ENCODE measurements around the gene CAP2.

Gene CAP2

GRCh38 chr6:17385660-17386059 is 7.7 kb upstream of the CAP2 start:
- TF ChIP-seq, protein P1, sequence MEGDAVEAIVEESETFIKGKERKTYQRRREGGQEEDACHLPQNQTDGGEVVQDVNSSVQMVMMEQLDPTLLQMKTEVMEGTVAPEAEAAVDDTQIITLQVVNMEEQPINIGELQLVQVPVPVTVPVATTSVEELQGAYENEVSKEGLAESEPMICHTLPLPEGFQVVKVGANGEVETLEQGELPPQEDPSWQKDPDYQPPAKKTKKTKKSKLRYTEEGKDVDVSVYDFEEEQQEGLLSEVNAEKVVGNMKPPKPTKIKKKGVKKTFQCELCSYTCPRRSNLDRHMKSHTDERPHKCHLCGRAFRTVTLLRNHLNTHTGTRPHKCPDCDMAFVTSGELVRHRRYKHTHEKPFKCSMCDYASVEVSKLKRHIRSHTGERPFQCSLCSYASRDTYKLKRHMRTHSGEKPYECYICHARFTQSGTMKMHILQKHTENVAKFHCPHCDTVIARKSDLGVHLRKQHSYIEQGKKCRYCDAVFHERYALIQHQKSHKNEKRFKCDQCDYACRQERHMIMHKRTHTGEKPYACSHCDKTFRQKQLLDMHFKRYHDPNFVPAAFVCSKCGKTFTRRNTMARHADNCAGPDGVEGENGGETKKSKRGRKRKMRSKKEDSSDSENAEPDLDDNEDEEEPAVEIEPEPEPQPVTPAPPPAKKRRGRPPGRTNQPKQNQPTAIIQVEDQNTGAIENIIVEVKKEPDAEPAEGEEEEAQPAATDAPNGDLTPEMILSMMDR (IDR thresholded peaks at IDR 0.05; ENCODE audit: control insufficient read depth, extremely low read depth, insufficient read depth), result no peak
- no peak overlapping the region for H3K4me3 ChIP-seq (ENCODE audit: low read depth, low read length)
- DNase-seq (ENCODE audit: low read depth), result no peak

DNA sequence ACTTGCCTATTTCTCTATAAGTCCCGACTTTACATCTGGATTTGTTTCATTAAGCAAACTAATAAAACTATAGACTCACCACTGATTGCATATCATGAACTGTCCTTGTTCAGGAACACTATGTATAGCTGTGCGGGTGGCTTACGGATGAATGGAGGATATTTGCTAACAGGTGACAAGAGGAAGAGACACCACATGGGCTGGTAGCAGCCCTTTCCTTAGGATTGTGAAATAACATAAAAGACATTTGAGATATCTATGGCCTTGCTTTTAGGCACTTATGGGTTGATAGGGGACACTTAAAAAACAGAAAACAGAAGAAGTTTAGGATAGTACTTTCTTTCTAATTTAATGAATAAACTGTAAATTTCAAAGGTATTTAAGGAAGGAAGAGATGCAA is 5.0 kb upstream of the CAP2 start:
- no peak for DNase-seq (ENCODE audit: low read depth)
- TF ChIP-seq, protein P1 (IDR thresholded peaks at IDR 0.05; ENCODE audit: control insufficient read depth, extremely low read depth, insufficient read depth), result no peak
- no peak overlapping the region for H3K4me3 ChIP-seq (ENCODE audit: low read depth, low read length)

- H3K4me3 ChIP-seq (ENCODE audit: low read depth, low read length), result no peak overlapping the region
- TF ChIP-seq, protein P1 (IDR thresholded peaks at IDR 0.05; ENCODE audit: control insufficient read depth, extremely low read depth, insufficient read depth), result no peak
- DNase-seq (ENCODE audit: low read depth), result peak; percentile 45
Measured at GRCh38 chr6:17389274-17389847, 4.0 kb upstream of the CAP2 start.

DNA sequence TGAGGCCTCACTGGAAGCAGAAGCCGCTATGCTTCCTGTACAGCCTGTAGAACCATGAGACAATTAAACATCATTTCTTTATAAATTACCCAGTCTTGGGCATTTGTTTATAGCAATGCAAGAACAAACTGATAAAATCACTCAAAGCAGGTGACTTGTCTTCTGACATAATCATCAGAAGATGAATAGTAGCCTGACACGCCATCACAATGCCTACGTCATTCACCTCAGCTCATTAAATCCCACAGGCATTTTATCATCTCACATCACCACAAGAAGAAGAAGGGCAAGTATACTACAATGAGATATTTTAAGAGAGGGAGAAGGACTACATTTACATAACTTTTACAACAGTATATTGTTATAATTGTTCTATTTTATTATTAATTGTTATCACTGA is 3.1 kb upstream of the CAP2 start:
- TF ChIP-seq, protein P1 (IDR thresholded peaks at IDR 0.05; ENCODE audit: control insufficient read depth, extremely low read depth, insufficient read depth), result no peak
- DNase-seq (ENCODE audit: low read depth), result no peak
- no peak overlapping the region for H3K4me3 ChIP-seq (ENCODE audit: low read depth, low read length)

DNA sequence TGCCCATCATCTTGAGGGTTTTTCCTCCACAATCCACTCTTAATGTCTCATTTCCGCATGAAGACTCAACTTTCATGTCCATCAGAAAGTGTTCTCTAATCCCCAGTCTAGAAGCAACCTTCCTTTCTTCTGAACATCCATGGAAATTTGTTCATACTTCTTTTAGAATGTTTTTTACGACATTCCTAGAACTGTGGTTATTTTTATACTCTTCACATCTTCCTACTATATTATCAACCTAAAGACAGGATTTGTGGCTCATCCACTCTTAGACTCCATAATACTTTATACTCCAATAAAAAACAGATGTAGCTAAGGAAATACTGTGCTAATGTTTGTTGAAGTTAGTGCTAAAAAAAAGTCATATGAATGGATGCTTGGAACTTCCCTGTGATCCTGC is 1.4 kb upstream of the CAP2 start:
- H3K4me3 ChIP-seq (ENCODE audit: low read depth, low read length), result no peak overlapping the region
- no peak for DNase-seq (ENCODE audit: low read depth)
- TF ChIP-seq, protein P1 (IDR thresholded peaks at IDR 0.05; ENCODE audit: control insufficient read depth, extremely low read depth, insufficient read depth), result no peak

DNA sequence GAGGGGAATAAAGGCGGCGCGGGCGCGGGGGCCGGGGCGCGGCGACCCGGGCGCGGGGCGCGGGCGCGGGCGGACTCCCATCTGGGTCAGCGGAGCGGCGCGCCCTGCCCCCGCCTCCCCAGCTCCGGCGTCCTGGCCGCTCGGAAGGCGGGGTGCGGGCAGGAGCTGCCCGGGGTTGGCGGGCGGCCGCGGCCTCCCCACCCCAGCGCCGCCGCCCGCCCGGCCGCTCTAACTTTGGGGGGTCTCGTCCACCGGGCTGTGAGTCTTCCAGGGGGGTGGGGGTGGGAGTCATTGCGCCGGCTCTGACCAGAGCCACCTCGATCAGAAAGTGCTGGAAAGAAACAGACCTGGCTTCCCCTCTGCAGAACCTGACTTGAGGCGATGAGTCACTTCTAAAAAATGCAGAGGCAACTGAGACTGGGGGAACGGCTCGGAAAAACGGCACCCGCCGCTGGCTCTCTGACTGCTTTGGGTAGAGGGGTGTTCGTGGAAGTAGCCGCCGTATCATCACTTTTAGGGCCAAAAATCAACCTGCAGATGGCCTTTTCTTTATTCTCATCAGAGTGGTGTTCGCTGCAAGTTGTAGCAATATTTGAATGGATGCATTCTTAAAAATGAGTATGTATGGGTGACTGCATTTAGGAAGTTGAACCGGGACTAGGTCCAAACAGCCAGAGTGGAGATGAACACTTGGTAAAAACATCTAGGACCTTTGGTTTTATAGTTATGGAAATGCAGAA is 667 bp downstream of the CAP2 start:
- peak overlapping the region; percentile 68 for H3K4me3 ChIP-seq (ENCODE audit: low read depth, low read length)
- DNase-seq (ENCODE audit: low read depth), result peak; percentile 25
- TF ChIP-seq, protein P1 (IDR thresholded peaks at IDR 0.05; ENCODE audit: control insufficient read depth, extremely low read depth, insufficient read depth), result no peak

- DNase-seq (ENCODE audit: low read depth), result no peak
- no peak overlapping the region for H3K4me3 ChIP-seq (ENCODE audit: low read depth, low read length)
Measured at GRCh38 chr6:17395112-17395511, 1.7 kb downstream of the CAP2 start.

More at GRCh38 chr6:17395112-17395511, 1.7 kb downstream of the CAP2 start:
- TF ChIP-seq, protein P1 (IDR thresholded peaks at IDR 0.05; ENCODE audit: control insufficient read depth, extremely low read depth, insufficient read depth), result no peak
